Uterus (tissue), 2 donors: ENCODE measurements around the gene CNTN2.

ENCODE experiments used
- CTCF ChIP-seq, 4 experiments: fragments of 200-600 bp in 2 of 4; fragments of 450-650 bp in 2 of 4; sonication (generic) in 2 of 4; IDR thresholded peaks; one replicate each; pipeline ENCODE4 v1.5.1; 2016 to 2019; ENCODE audit warnings: antibody characterized with exemption in 4 of 4, mild to moderate bottlenecking in 2 of 4, moderate library complexity in 1 of 4
- POLR2A ChIP-seq, 2 donors: fragments of 450-650 bp; IDR thresholded peaks; one replicate each; pipeline ENCODE4 v1.6.1; 2016; ENCODE audit warnings: antibody characterized with exemption in 2 of 2, mild to moderate bottlenecking in 1 of 2, moderate library complexity in 1 of 2

- TF ChIP-seq CTCF (IDR thresholded peaks at IDR 0.05): no peak
- TF ChIP-seq POLR2A (IDR thresholded peaks at IDR 0.05): no peak
Observed at GRCh38 chr1:205016584-205016983, 26.4 kb upstream of the CNTN2 start.
